Erythroblast (primary cell): Measurements from ENCODE around the gene KRTCAP2.
A peak's percentile ranks its signal among the peaks of the same experiment; 100 is the strongest.
"Not testable (repeated sequence)": the region's sequence is repeated elsewhere in the genome, so short reads cannot be mapped to it uniquely, and the experiment has no call there.

Experiments used
- DNase-seq, 2 experiments: peaks; one replicate each; lab custom pipeline; 2025; lab: John Stamatoyannopoulos, UW
- GATA1 ChIP-seq: IDR thresholded peaks from 2 replicates; pipeline ENCODE4 v1.6.1; 2011; ENCODE audit warnings: low read depth, mild to moderate bottlenecking, control low read depth, low read length, moderate library complexity
- POLR2A ChIP-seq: IDR thresholded peaks from 2 replicates; pipeline ENCODE4 v1.6.1; 2011; ENCODE audit warnings: mild to moderate bottlenecking, low read length

KRTCAP2 gene

DNA sequence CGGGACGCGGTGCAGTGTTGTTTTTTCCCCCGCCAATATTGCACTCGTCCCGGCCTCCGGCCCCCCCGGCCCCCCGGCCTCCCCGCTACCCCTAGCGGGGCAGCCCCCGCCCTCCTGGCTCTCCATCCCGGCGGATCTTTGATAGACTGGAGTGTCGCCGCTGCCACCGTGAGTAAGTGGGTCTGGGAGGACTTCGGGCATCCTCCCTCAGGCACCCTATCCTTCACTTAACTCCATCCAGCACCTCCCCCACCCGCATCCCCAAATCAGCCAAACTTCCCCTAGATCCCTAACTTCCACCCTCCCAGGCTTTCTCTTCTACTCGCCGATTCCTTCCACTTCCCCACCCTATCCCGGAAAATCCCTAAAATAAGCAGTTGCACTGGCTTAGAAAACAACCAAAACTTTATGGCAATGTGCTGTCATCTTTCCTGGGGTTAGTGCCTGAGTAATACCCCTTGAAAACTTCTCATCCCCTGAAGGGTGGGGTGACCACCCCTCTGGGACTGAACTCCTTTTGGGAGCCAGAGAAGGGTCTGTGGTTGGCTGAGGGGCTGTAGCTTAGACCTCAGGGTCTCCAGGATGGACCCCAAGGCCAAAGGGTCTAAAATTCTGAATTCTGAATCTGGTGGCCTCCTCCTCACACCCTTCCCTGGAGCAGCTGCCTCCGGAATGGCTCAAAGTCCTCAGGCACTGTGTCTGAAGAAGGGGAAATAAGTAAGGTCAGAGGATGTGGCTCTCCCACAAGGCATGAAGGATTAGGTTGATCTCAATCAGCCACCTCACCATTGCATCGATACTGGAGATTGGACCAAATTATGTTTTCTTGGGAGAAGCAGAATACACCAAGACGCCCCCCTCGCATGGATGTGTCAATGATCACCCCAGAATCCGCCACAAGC, 22.3 kb upstream of the KRTCAP2 start:
- no peak for DNase-seq
- TF ChIP-seq GATA1 (no peak), POLR2A (no peak)

DNA sequence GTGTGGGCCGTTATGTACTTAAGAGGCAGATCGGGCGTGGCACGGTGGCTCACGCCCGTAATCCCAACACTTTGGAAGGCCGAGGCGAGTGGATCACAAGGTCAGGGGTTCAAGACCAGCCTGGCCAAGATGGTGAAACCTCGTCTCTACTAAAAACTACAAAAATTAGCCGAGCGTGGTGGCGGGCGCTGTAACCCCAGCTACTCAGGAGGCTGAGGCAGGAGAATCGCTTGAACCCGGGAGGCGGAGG, 20.8 kb upstream of the KRTCAP2 start:
- not testable (repeated sequence) for DNase-seq

DNA sequence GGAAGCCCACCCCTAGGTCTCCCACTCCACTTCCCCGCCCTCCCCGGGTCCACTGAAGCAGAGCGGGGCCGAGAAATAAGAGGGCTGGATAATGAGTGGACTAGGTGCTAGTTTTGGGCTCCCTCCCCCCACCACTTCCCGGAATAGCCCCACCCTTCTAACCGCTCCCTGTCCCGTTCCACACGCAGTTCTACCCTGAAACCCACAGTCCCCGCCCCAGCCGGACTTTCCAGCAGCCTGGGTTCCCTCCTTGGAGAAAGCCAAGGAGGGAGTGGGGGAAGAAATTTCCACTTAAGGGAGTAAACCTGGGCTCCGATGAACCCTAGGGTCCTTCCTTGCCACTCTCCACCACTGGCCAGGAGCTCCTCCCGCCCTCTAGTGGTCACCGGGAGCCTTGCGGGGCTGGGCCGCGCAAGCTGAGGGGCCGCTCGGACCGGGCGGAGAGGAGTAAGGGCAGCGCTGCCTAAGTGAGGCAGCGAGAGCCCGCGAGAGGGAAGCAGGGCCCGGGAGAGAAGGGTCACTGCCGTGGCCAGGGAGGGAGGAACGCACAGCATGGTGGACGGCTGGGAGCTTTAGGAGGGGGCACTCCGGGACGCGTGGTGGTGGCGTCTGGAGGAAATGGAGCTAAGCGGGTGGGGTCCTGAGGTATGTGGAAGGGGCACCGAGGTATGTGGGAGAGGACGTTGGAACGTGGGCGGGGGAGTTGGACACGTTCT, 20.3 kb upstream of the KRTCAP2 start:
- peak; percentile 91 to 93 for DNase-seq
- TF ChIP-seq POLR2A = peak; percentile 72
- TF ChIP-seq GATA1 = no peak

DNA sequence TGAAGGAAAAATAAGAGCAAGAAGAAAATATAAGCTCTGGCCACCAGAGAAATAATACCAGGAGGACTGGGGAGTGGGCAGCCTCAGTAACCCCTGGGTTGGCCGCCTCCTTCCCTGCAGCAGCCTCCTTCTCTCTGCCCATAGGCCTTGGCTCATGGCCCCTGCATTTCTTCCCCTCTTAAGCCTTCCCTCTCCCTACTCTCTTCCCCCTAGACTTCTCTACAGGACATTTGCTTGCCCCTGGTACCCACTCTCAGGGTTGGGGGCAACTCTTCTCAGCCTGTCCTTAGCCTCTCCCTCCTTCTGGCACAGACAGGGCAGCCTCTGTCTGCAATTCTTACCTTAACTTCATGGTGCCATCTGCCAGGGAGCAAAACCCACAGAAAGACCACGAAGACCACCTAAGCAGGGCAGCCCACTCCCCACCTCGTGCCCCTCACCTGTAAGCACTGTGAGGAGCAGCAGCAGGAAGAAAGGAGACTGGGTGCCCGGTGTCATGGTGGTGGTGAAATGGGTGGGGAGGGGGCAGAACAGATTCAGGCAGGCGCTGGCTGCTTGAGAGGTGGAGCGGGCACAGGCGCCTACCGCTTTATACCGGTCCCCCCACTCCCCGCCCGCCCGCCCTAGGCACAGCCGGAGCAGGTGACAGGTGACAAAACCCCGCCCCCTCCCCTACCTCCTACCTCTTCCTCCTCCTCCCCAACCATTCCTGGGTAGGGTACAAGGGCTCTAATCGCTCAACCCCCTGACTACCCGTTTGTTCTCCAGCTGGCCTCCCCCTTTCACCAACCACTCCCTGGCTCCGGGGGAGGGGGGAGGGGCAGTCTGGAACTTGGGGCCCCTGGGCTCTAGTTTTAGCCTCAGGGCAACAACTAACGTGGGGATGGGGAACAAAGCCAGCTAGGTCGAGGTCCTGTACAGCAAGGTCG, 19.5 kb upstream of the KRTCAP2 start:
- TF ChIP-seq GATA1 (no peak), POLR2A (no peak)
- DNase-seq = peak; percentile 80 to 81

DNA sequence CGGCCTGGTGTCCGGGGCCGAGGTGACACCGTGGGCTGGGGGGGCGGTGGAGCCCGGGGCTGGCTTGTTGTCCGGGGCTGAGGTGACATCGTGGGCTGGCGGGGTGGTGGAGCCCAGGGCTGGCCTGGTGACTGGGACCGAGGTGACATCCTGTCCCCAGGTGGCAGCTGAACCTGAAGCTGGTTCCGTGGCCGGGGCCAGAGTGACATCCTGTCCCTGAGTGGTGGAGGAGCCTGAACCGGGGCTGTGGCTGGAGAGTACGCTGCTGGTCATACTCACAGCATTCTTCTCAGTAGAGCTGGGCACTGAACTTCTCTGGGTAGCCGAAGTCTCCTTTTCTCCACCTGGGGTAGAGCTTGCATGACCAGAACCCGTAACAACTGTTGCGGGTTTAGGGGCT, 18.8 kb upstream of the KRTCAP2 start:
- DNase-seq = no peak
- TF ChIP-seq GATA1 (no peak), POLR2A (no peak)

DNA sequence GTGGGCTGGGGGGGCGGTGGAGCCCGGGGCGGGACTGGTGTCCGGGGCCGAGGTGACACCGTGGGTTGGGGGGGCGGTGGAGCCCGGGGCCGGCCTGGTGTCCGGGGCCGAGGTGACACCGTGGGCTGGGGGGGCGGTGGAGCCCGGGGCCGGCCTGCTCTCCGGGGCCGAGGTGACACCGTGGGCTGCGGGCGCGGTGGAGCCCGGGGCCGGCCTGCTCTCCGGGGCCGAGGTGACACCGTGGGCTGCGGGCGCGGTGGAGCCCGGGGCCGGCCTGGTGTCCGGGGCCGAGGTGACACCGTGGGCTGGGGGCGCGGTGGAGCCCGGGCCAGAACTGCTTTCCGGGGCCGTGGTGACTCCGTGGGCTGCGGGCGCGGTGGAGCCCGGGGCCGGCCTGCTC, 16.8 kb upstream of the KRTCAP2 start:
- DNase-seq = not testable (repeated sequence)

DNA sequence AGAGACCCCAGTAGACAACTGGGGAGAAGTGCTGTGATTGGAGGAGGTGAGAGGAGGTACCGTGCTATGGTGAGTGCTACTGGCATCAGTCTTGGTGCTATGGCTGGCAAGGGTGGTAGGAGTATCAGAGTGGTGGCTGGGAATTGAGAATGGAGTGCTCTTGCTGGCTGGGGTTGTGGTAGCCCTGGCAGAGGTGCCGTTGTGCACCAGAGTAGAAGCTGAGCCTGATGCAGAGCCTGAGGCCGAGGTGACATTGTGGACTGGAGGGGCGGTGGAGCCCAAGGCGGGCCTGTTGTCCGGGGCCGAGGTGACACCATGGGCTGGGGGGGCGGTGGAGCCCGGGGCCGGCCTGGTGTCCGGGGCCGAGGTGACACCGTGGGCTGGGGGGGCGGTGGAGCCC, 15.2 kb upstream of the KRTCAP2 start:
- DNase-seq = no peak
- no peak for TF ChIP-seq POLR2A
- TF ChIP-seq GATA1 = no peak

DNA sequence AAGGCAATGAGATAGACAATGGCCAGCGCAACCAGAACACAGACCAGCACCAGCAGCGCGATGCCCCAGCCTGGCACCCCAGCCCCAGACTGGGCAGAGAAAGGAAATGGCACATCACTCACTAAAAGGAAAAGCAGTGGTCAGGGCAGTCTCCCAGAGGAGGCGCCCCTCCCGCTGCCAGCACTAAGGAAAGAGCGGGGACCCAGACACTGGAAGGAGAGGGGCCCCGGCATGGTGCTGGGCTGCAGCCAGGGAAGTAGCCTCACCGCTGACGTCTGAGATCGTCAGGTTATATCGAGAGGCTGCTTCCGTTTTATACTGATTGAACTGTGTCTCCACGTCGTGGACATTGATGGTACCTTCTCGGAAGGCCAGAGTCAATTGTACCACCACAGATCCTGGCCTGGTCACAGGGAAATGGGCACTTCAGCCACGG, 14.4 kb upstream of the KRTCAP2 start:
- DNase-seq = no peak
- no peak for TF ChIP-seq GATA1
- TF ChIP-seq POLR2A = no peak

DNA sequence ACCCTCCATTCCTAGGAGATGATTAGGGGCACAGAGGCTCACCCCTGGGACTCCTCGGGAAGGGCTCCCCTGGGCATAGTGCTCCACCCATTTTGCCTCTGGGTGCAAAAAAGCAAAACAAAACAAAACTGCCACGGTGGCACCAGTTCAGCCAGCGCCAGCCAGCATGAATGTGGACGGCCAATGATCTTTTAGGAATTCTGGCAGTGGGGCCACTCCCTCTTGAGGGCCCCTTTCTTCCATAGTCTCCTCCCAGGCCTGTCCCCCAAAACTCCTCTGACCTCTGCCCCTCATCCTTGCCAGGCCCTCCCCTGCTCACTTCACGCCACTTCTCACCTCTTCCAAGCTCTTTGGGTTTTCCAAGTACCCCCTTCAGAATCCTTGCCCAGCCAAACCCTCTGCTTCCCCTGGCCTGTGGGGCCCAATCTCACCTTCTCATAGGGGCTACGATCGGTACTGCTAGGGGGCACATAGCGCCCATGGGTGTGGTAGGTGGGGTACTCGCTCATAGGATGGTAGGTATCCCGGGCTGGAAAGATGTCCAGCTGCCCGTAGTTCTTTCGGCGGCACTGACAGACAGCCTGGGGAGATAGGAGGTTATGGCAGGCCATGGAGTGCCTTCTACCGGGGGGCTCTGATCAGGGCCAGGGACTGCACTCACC, 13.8 kb upstream of the KRTCAP2 start:
- no peak for DNase-seq
- TF ChIP-seq POLR2A (no peak), GATA1 (no peak)

DNA sequence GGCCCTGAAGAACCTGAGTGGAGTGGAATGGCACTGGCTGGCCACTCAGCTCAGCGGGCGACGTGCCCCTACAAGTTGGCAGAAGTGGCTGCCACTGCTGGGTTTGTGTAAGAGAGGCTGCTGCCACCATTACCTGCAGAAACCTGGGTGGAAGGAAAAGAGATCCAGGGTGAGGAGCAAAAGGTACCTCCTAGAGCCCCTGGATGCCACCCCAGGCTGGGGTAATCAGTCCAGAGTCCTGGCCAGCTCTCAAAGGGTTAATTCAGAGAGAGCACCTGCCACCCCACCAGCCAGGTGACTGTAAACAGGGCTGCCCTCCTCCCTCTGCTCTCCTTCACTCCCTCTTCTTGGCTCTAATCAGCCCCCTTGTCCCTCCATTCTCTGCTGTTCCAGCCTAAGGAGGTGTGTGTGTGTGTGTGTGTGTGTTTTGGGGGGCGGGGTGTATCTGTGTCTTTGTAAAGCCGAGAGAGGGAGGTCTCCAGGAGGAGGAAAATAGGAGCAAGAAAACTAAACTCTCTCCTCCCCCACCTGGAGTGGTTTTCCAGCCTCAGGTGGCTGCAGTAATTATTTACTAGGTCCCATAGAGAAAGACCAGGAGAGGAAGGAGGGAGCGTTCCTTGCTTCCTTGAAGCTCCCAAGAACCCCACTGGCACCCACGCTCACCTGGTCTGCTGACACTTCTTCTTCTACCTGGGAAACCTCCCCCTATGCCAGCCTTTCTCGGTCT, 13.1 kb upstream of the KRTCAP2 start:
- no peak for DNase-seq

DNA sequence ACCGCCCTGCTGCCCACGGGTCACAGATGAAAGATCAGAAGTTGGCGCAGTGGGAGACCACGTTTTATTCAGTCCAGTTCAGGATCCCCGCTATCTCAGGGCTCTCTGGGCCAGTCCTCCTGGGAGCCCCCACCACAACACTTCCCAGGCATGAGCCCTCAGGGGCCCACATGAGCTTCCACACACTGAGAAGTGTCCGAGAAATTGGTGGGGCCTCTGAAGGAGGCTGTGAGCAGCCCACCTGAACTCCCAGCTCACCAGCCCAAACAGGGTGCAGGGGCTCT, 12.6 kb upstream of the KRTCAP2 start:
- no peak for TF ChIP-seq POLR2A
- TF ChIP-seq GATA1 = no peak
- no peak for DNase-seq

More for the DNA sequence above, 13.1 kb upstream of the KRTCAP2 start:
- no peak for TF ChIP-seq GATA1
- TF ChIP-seq POLR2A = no peak

DNA sequence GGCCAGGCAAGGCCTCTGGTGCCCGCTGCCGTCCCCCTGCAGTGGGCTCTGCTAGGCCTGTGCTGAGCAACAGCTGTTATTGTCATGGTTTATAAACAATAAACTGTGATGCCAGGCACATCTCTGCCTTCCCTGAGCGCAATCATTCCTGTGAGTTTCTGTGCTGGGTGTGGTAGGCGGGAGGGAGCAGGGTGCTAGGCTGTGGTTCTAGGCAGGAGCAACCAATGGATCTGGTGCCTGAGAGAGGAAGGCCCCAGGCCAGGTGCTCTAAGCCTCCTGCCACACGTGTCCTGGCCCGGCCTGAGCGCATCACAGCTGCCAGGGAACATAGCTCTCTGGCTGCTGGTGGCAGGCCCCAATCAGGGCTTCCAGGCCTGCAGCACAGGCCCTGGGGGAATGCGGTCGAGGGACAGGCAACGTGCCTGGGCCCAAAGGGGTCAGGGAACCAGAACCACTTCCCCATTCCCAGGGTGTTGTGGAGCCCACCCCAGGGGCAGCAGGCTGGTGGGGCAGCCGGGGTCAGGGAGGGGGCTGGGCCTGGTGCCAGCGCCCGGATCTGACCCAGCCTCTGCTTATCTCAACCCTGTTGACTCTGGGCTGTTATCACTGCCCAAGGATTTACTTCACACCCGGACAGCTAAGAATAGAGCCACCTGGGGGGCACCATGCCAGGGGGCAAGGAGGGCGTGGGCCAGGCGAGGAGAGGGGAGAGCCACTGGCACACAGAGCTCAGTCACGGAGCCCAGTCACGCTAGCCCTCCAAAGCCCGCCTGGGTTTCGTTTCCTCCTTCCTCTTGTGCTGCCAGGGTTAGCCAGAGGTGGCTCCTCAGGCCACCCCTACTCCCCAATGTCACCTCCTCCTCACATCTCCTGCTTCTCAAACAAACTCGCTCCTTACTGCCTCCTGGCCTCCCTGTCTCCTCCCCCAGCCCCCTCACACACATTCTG, 12.0 kb upstream of the KRTCAP2 start:
- DNase-seq = peak; percentile 44 to 50

More for the DNA sequence above, 12.0 kb upstream of the KRTCAP2 start:
- TF ChIP-seq POLR2A (no peak), GATA1 (no peak)
